Right lobe of liver (tissue), 6 donors: ENCODE results near the gene OSBPL5. TPM values are rescaled to one million over a fixed set of nuclear protein-coding genes. Genes with fewer than 3 reads are reported as not detected.

Source experiments
- ATAC-seq, 4 donors: fragments of 200-7000 bp; cut with Tn5 transposase; one replicate each; pipeline ENCODE4 v1.9.1; 2020; ENCODE audit warnings: mild to moderate bottlenecking in 4 of 4, moderate library complexity in 4 of 4
- DNase-seq, 3 donors: peaks; one replicate each; pipeline ENCODE4 v3.0.0-alpha.2; 2020
- H3K27ac ChIP-seq, 3 donors: fragments of 200-600 bp; one replicate each; pipeline ENCODE4 v1.8.0; 2022
- H3K27me3 ChIP-seq, 2 donors: fragments of 200-600 bp; one replicate each; pipeline ENCODE4 v1.8.0; 2022
- H3K36me3 ChIP-seq, 4 donors: fragments of 200-600 bp; sonication (generic) in 1 of 4; one replicate each; pipeline versions ENCODE4 v1.5.1 to v1.8.0; 2017 to 2022; ENCODE audit warnings: control low read depth in 1 of 4
- H3K4me1 ChIP-seq, 4 donors: fragments of 200-600 bp; sonication (generic) in 1 of 4; one replicate each; pipeline versions ENCODE4 v1.5.1 to v1.8.0; 2017 to 2022; ENCODE audit warnings: control low read depth in 1 of 4
- H3K4me3 ChIP-seq, 3 donors: fragments of 200-600 bp; one replicate each; pipeline ENCODE4 v1.8.0; 2022
- H3K9me3 ChIP-seq, 4 donors: fragments of 200-600 bp; sonication (generic) in 1 of 4; one replicate each; pipeline versions ENCODE4 v1.5.1 to v1.8.0; 2017 to 2022; ENCODE audit warnings: control low read depth in 1 of 4
- POLR2A ChIP-seq: fragments of 450-650 bp; IDR thresholded peaks from one replicate; pipeline ENCODE4 v1.6.1; 2017; ENCODE audit warnings: antibody characterized with exemption, mild to moderate bottlenecking
- WGBS: methylation state at CpG from one replicate; pipeline ENCODE4 v1.1.6; 2018; ENCODE audit warnings: low coverage, low lambda C conversion rate; ENCODE audit not compliant: insufficient coverage; ENCODE audit errors: missing lambda C conversion rate; 5-methylcytosine and 5-hydroxymethylcytosine counted together
- intact Hi-C, 2 donors: fragments of 100-400 bp; cut with DNase I; formaldehyde crosslinking; loops; one replicate each; pipeline versions ENCODE4 v1.11.2 to v1.14.1; 2022
- total RNA-seq, 6 experiments: library from RNA; depleted of rRNA in 2 of 6; stranded (reverse); fragments of >200 nt in 2 of 6; fragmentation: NEBNext Ultra II Directional in 3 of 6; extraction: Animal tissue kit (Norgen Biotek cat#: 25700) in 3 of 6; gene quantifications; one replicate each; pipeline versions ENCODE4 v1.1.0 to v1.2.4, GENCODE V29; 2016 to 2023
- TF ChIP-seq, protein P1 (sequence below), 4 donors: fragments of 200-600 bp in 3 of 4; fragments of 450-650 bp in 1 of 4; IDR thresholded peaks; one replicate each; pipeline versions ENCODE4 v1.5.1 to v1.8.0; 2016 to 2022; ENCODE audit warnings: antibody characterized with exemption in 4 of 4, mild to moderate bottlenecking in 2 of 4
- donor health status: DM: no; HTN: yes; CAD: no.
- donor health status: DM: no; HTN: no; CAD: no.
- donor health status: DM: no; HTN: no; CAD: no.
- donor health status: DM: no; HTN: yes; CAD: no.
- donor health status: DM: no; HTN: yes; CAD: no.

OSBPL5 gene
- total RNA-seq, 6 experiments from 2014 or later = 2.2 to 6.3 (median 3.4) TPM

DNA sequence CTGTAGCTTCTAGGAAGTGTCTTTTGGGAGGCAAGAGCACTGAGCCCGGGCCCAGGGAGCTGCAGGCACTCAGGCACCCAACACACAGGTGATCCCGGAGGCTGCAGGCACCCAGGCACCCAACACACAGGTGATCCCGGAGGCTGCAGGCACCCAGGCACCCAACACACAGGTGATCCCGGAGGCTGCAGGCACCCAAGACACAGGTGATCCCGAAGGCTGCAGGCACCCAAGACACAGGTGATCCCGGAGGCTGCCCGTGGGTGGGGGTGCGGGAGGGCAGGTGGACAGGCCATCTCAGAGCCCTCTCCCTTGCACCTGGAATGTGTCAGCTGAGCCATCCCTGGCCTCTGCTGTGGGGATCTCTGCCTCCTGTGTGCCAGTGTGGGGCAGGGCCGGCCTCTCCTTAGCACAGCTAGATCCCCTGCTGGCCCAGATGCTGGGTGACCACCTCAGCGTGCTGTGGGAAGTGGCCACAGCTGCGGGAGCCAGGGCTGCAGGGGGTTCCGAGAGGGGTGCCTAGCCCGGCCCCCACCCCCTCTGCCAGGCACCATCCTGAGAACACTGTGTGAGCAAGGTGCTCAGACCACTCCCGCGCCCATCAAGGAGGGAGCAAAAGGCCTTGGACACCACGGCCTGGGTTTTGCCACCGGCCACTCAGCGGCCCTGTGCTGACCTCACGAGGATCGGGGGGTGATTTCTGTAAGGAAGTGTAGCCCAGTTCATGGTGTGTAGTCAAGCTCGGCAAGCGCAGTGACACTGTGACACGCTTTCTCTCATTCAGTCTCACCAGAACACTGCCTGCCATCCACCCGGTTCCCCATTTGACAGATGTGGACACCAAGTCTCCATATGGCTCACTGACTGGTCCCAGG, 39.3 kb upstream of the OSBPL5 start:
- intact Hi-C loops = no loop called here
- no peak for ATAC-seq
- Histone ChIP-seq H3K36me3 (no peaks in the 10 kb centered on the region), H3K4me3 (no peak overlapping the region), H3K27ac (no peak overlapping the region), H3K27me3 (no peaks in the 10 kb centered on the region), H3K4me1 (no peaks in the 10 kb centered on the region), H3K9me3 (no peaks in the 10 kb centered on the region)
- no peak for TF ChIP-seq POLR2A
- TF ChIP-seq, protein P1, sequence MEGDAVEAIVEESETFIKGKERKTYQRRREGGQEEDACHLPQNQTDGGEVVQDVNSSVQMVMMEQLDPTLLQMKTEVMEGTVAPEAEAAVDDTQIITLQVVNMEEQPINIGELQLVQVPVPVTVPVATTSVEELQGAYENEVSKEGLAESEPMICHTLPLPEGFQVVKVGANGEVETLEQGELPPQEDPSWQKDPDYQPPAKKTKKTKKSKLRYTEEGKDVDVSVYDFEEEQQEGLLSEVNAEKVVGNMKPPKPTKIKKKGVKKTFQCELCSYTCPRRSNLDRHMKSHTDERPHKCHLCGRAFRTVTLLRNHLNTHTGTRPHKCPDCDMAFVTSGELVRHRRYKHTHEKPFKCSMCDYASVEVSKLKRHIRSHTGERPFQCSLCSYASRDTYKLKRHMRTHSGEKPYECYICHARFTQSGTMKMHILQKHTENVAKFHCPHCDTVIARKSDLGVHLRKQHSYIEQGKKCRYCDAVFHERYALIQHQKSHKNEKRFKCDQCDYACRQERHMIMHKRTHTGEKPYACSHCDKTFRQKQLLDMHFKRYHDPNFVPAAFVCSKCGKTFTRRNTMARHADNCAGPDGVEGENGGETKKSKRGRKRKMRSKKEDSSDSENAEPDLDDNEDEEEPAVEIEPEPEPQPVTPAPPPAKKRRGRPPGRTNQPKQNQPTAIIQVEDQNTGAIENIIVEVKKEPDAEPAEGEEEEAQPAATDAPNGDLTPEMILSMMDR (IDR thresholded peaks at IDR 0.05) = no peak
- 71% methylated on average over 5 of the region's 24 CpGs for WGBS
- DNase-seq = peak in 1 of 3 donors; percentile 44

DNA sequence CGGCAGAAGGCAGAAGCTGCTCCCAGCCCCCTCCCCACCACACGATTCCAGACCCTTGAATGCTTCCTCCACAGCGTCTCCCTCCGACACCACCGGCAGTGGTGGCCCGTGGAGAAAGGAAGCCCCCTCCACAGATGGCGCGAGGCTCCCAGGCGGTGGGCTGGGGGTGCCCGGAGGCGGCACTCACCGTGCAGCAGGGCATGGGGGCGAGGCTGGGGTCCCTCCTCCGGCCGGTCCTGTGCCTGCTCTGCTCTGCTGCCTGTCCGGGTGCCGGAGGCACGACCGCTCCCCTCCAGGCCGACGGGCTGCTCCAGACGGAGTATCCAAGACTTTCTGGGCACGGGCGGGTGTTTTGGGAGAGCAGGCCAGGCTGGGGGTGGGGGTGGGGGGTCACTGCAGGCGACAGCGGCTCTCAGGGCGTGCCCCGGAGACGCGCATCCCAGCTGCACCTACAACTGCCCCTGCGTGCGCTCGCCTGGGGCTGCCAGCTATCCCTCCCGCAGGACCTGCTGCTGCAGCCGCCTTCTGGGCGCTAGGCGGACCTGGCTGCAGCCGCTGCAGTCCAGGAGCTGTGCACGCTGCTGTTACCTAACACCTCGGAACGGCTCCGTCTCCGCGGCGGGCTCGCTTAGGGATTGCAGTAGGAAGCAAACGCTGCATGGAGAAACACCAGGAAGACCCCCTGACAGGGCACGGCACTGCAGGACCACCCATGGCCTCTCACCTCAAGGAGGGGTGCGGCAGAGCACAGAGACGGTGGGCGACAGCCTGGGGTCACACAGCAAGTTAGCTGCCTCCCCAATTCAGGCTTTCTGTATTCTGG, 38.3 kb upstream of the OSBPL5 start:
- DNase-seq = peak in 1 of 3 donors; percentile 50
- Histone ChIP-seq H3K4me3 (no peak overlapping the region), H3K9me3 (no peaks in the 10 kb centered on the region), H3K36me3 (no peaks in the 10 kb centered on the region), H3K27ac (no peak overlapping the region), H3K4me1 (no peaks in the 10 kb centered on the region), H3K27me3 (no peaks in the 10 kb centered on the region)
- intact Hi-C loops = no loop called here
- TF ChIP-seq, protein P1 (IDR thresholded peaks at IDR 0.05) = no peak
- TF ChIP-seq POLR2A = no peak
- WGBS = 5% methylated on average over 11 of the region's 51 CpGs
- ATAC-seq = peak in 1 of 4 donors; percentile 45

DNA sequence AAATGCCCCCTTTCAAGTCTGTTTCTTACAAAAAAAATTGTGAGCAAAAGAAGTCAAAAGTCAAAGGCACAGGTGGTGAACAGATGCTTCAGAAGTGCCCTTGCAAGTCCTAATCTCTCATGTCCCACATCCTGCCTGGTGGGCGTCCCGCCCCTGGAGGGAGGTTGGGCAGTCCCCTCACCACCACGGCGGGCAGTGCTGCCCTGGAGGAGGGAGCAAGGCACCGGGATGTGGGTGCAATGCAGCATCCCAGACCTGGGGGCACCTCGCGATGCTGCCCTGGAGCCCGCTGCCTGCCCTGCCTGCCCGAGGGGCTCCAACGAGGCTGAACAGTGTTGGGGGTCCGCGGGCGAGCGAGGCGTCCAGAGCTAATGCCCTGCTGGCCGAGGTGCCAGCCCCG, 37.6 kb upstream of the OSBPL5 start:
- Histone ChIP-seq H3K4me1 (no peaks in the 10 kb centered on the region), H3K27ac (no peak overlapping the region), H3K9me3 (no peaks in the 10 kb centered on the region), H3K27me3 (no peaks in the 10 kb centered on the region), H3K4me3 (no peak overlapping the region), H3K36me3 (no peaks in the 10 kb centered on the region)
- 0% methylated on average over 2 of the region's 17 CpGs for WGBS
- ATAC-seq (no peak), DNase-seq (peak in 1 of 3 donors; percentile 48)
- TF ChIP-seq, protein P1 (IDR thresholded peaks at IDR 0.05) = no peak
- TF ChIP-seq POLR2A = no peak
- intact Hi-C loops = no loop called here

DNA sequence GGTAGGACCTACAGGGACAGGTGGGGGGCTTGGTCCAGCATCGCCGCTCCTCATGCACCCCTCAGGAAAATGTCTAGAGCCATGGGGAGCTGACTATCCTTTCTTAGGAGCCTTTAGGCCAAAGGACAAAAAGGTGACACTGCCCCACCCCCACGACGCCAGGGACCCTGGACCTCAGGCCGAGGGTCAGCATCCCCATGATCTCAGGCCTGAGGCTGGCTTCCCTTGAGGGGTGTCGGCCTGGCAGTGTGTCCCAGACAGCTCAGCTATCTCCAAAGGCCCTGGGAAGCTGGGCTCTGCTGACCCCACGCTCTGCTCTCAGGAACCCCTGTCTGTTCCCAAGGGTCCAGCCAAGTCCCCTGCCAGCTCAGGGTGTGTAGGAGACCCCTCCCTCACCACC, 37.2 kb upstream of the OSBPL5 start:
- 40% methylated on average over 1 of the region's 7 CpGs for WGBS

More for the DNA sequence above, 37.2 kb upstream of the OSBPL5 start:
- Histone ChIP-seq H3K27ac (no peak overlapping the region), H3K4me1 (no peaks in the 10 kb centered on the region), H3K9me3 (no peaks in the 10 kb centered on the region), H3K4me3 (no peak overlapping the region), H3K27me3 (no peaks in the 10 kb centered on the region), H3K36me3 (no peaks in the 10 kb centered on the region)
- ATAC-seq (no peak), DNase-seq (peak in 1 of 3 donors; percentile 44)
- TF ChIP-seq POLR2A = no peak
- TF ChIP-seq, protein P1 (IDR thresholded peaks at IDR 0.05) = no peak
- intact Hi-C loops = no loop called here
